MM.1S (cell line): ENCODE data around the gene TJAP1.
"Not testable (repeated sequence)": the region's sequence is repeated elsewhere in the genome, so short reads cannot be mapped to it uniquely, and the experiment has no call there.

Source experiments
- DNase-seq: peaks from one replicate; pipeline ENCODE4 v3.0.0-alpha.2; 2015
- H2AFZ ChIP-seq: fragments of 300-600 bp; sonication (generic); 2 replicates; pipeline ENCODE4 v1.6.0; 2016; ENCODE audit warnings: antibody characterized with exemption, low read length
- H3F3A ChIP-seq: fragments of 300-600 bp; sonication (generic); 2 replicates; pipeline ENCODE4 v1.6.1; 2016; ENCODE audit warnings: mild to moderate bottlenecking, antibody characterized with exemption, low read length, moderate library complexity, mixed read lengths; ENCODE audit not compliant: insufficient read depth
- H3K27ac ChIP-seq: fragments of 300-600 bp; sonication (generic); 2 replicates; pipeline ENCODE4 v1.5.1; 2016; ENCODE audit warnings: mild to moderate bottlenecking, low read length
- H3K27me3 ChIP-seq: fragments of 300-600 bp; sonication (generic); replicated peaks from 2 replicates; pipeline ENCODE4 v1.6.0; 2016; ENCODE audit warnings: low read length; ENCODE audit not compliant: insufficient read depth
- H3K36me3 ChIP-seq: fragments of 300-600 bp; sonication (generic); replicated peaks from 2 replicates; pipeline ENCODE4 v1.6.1; 2016; ENCODE audit warnings: mild to moderate bottlenecking, low read length, mixed read lengths; ENCODE audit not compliant: insufficient read depth
- H3K4me1 ChIP-seq: fragments of 300-600 bp; sonication (generic); 2 replicates; pipeline ENCODE4 v1.6.1; 2016; ENCODE audit warnings: low read length, mixed read lengths
- H3K4me2 ChIP-seq: fragments of 300-600 bp; sonication (generic); 2 replicates; pipeline ENCODE4 v1.6.0; 2016; ENCODE audit warnings: low read depth, low read length
- H3K4me3 ChIP-seq: fragments of 300-600 bp; sonication (generic); 2 replicates; pipeline ENCODE4 v1.5.1; 2016; ENCODE audit warnings: low read length, mixed read lengths
- H3K79me2 ChIP-seq: fragments of 300-600 bp; sonication (generic); 2 replicates; pipeline ENCODE4 v1.6.1; 2016; ENCODE audit warnings: mixed run types, low read length, mixed read lengths
- H3K9ac ChIP-seq: fragments of 300-600 bp; sonication (generic); 2 replicates; pipeline ENCODE4 v1.6.1; 2016; ENCODE audit warnings: low read length, mixed read lengths
- H3K9me2 ChIP-seq: fragments of 300-600 bp; sonication (generic); replicated peaks from 2 replicates; pipeline ENCODE4 v1.6.1; 2016; ENCODE audit warnings: mild to moderate bottlenecking, low read length, mixed read lengths; ENCODE audit not compliant: insufficient read depth
- H3K9me3 ChIP-seq: fragments of 300-600 bp; sonication (generic); replicated peaks from 2 replicates; pipeline ENCODE4 v1.6.1; 2016; ENCODE audit warnings: mild to moderate bottlenecking, low read length, mixed read lengths; ENCODE audit not compliant: insufficient read depth
- H4K20me1 ChIP-seq: fragments of 300-600 bp; sonication (generic); 2 replicates; pipeline ENCODE4 v1.6.1; 2016; ENCODE audit warnings: mild to moderate bottlenecking, low read length, moderate library complexity, mixed read lengths; ENCODE audit not compliant: insufficient read depth
- EZH2 ChIP-seq: fragments of 300-600 bp; sonication (generic); optimal IDR thresholded peaks from 2 replicates; pipeline ENCODE3; 2017; ENCODE audit warnings: low read depth, mild to moderate bottlenecking, antibody characterized with exemption, low read length, mixed read lengths
- EZH2phosphoT487 ChIP-seq: fragments of 300-600 bp; sonication (generic); IDR thresholded peaks from 2 replicates; pipeline ENCODE4 v1.6.1; 2018; ENCODE audit warnings: antibody characterized with exemption, low read length
- TF ChIP-seq, protein P1 (sequence below): fragments of 300-600 bp; sonication (generic); IDR thresholded peaks from 2 replicates; pipeline ENCODE4 v1.5.1; 2016; ENCODE audit warnings: antibody characterized with exemption, low read length, mixed read lengths

TJAP1 gene

GRCh38 chr6:43496370-43497128, 19.2 kb downstream of the TJAP1 start:
- no peak overlapping the region for H3K4me3 ChIP-seq
- no peaks in the 10 kb centered on the region for H3K4me1 ChIP-seq
- TF ChIP-seq, protein P1, sequence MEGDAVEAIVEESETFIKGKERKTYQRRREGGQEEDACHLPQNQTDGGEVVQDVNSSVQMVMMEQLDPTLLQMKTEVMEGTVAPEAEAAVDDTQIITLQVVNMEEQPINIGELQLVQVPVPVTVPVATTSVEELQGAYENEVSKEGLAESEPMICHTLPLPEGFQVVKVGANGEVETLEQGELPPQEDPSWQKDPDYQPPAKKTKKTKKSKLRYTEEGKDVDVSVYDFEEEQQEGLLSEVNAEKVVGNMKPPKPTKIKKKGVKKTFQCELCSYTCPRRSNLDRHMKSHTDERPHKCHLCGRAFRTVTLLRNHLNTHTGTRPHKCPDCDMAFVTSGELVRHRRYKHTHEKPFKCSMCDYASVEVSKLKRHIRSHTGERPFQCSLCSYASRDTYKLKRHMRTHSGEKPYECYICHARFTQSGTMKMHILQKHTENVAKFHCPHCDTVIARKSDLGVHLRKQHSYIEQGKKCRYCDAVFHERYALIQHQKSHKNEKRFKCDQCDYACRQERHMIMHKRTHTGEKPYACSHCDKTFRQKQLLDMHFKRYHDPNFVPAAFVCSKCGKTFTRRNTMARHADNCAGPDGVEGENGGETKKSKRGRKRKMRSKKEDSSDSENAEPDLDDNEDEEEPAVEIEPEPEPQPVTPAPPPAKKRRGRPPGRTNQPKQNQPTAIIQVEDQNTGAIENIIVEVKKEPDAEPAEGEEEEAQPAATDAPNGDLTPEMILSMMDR: peak; percentile 32
- TF ChIP-seq EZH2: no peak
- TF ChIP-seq EZH2phosphoT487: no peak
- H3F3A ChIP-seq: no peaks in the 10 kb centered on the region
- H3K9me3 ChIP-seq: no peaks in the 10 kb centered on the region
- H3K36me3 ChIP-seq: 0 out of 2 replicates have a peak, but pooled peaks cover 3% of the 10 kb centered on the region
- H3K79me2 ChIP-seq: peaks cover 8% of the 10 kb centered on the region; the same call in 1 of the 2 replicates
- no peaks in the 10 kb centered on the region for H3K9me2 ChIP-seq
- no peak for DNase-seq
- H3K27ac ChIP-seq: no peak overlapping the region
- no peaks in the 10 kb centered on the region for H3K27me3 ChIP-seq
- no peak overlapping the region for H3K4me2 ChIP-seq
- no peak overlapping the region for H3K9ac ChIP-seq
- no peaks in the 10 kb centered on the region for H4K20me1 ChIP-seq
- H2AFZ ChIP-seq: no peak overlapping the region

DNA sequence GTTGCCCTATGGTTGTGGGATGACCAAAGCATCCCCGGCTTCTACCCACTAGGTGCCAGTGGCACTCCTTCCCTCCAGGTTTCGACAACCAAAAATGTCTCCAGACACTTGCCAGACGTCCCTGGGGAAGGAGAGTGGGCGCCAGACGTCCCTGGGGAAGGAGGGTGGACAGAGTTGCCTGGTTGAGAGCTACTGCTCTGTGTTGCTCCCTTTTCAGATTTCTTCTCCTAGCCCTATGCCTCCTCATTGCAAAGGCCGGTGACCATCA, 19.7 kb downstream of the TJAP1 start:
- no peak overlapping the region for H3K27ac ChIP-seq
- no peak overlapping the region for H3K9ac ChIP-seq

GRCh38 chr6:43497689-43498088, 20.3 kb downstream of the TJAP1 start:
- Histone ChIP-seq H3K79me2 (no peaks in the 10 kb centered on the region), H4K20me1 (no peaks in the 10 kb centered on the region), H3K36me3 (0 out of 2 replicates have a peak, but pooled peaks cover 3% of the 10 kb centered on the region), H3K9me2 (no peaks in the 10 kb centered on the region), H3K9me3 (no peaks in the 10 kb centered on the region), H3F3A (no peaks in the 10 kb centered on the region), H3K9ac (no peak overlapping the region), H2AFZ (no peak overlapping the region), H3K4me2 (no peak overlapping the region), H3K27ac (no peak overlapping the region), H3K27me3 (no peaks in the 10 kb centered on the region), H3K4me1 (no peaks in the 10 kb centered on the region), H3K4me3 (no peak overlapping the region)
- no peak for TF ChIP-seq EZH2
- TF ChIP-seq EZH2phosphoT487: no peak
- TF ChIP-seq, protein P1: no peak
- no peak for DNase-seq

More for the DNA sequence above, 19.7 kb downstream of the TJAP1 start:
- Histone ChIP-seq H3K79me2 (peaks cover 4% of the 10 kb centered on the region; the same call in 1 of the 2 replicates), H3K9me3 (no peaks in the 10 kb centered on the region), H3K4me3 (no peak overlapping the region), H4K20me1 (no peaks in the 10 kb centered on the region), H3F3A (no peaks in the 10 kb centered on the region), H2AFZ (no peak overlapping the region), H3K9me2 (no peaks in the 10 kb centered on the region), H3K4me1 (no peaks in the 10 kb centered on the region), H3K27me3 (no peaks in the 10 kb centered on the region), H3K4me2 (no peak overlapping the region), H3K36me3 (0 out of 2 replicates have a peak, but pooled peaks cover 3% of the 10 kb centered on the region)
- TF ChIP-seq EZH2: no peak
- TF ChIP-seq, protein P1: no peak
- no peak for TF ChIP-seq EZH2phosphoT487
- DNase-seq: no peak

DNA sequence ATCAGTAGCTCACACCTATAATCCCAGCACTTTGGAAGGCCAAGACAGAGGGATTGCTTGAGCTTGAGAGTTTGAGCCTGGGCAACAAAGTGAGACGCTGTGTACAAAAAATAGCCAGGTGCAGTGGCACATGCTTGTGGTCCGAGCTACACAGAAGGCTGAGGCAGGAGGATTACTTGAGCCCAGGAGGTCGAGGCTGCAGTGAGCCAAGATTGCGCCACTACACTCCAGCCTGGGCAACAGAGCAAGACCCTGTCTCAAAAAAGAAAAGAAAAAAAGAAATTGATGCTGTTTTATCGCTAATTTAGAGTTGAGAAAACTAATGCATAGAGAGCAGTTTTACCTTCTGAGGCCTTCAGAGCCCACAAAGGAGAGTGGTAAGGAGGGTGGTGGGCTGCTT, 20.9 kb downstream of the TJAP1 start:
- H4K20me1 ChIP-seq, H3K9me3 ChIP-seq, H3K9me2 ChIP-seq, H3K79me2 ChIP-seq, DNase-seq, H3K9ac ChIP-seq, H3F3A ChIP-seq, H3K27me3 ChIP-seq, H3K36me3 ChIP-seq, H3K4me3 ChIP-seq, H3K4me1 ChIP-seq, H2AFZ ChIP-seq, H3K4me2 ChIP-seq, H3K27ac ChIP-seq: not testable (repeated sequence)
